Measurements from ENCODE around the gene FAM83E.

Gene FAM83E

DNA sequence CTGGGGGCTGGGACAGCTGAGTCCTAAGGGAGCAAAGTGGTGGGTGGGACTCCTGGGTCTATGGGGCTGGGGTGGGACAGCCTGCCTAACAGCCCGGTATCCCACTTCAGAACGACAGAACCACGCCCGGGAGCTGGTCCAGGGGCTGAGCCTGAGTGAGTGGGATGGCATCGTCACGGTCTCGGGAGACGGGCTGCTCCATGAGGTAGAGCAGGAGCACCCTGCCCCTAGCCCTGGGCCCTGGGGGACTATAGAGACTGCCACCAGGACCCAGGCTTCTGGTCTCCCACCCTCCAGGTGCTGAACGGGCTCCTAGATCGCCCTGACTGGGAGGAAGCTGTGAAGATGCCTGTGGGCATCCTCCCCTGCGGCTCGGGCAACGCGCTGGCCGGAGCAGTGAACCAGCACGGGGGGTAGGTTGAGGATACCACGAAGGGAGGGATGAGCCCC, 13.0 kb upstream of the FAM83E start:
- no peak for DNase-seq

GRCh38 chr19:48627201-48627864, 12.5 kb upstream of the FAM83E start:
- no peak for DNase-seq

- DNase-seq = no peak
Observed at GRCh38 chr19:48625891-48626327, 11.0 kb upstream of the FAM83E start.

GRCh38 chr19:48624791-48625723, 10.2 kb upstream of the FAM83E start:
- no peak for DNase-seq

GRCh38 chr19:48624067-48624594, 9.3 kb upstream of the FAM83E start:
- DNase-seq = peak; percentile 80

DNA sequence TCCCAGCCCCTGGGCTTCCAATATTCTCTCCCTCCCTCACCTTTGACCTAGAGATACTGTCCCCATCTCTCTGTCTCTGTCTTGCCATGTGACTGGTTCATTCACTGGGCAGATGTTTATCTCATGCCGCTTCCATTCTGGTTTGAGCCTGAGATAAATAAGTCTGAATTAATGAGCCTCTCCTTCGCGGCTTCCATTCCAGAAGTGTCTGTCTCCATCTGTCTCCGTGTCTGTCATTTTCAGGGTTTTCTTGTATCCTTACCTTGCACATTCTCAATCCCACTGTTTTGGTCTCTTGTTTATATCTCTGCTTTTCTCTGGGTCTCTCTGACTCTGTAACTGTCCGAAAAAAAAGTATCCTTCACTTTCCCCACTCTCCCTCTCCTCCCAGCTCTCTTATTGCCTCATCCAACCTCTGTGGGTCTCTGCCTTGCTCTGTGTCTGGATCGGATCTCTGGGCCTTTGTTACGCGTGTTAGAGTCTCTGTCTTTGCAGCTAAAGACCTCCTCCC, 8.7 kb upstream of the FAM83E start:
- DNase-seq = no peak

DNA sequence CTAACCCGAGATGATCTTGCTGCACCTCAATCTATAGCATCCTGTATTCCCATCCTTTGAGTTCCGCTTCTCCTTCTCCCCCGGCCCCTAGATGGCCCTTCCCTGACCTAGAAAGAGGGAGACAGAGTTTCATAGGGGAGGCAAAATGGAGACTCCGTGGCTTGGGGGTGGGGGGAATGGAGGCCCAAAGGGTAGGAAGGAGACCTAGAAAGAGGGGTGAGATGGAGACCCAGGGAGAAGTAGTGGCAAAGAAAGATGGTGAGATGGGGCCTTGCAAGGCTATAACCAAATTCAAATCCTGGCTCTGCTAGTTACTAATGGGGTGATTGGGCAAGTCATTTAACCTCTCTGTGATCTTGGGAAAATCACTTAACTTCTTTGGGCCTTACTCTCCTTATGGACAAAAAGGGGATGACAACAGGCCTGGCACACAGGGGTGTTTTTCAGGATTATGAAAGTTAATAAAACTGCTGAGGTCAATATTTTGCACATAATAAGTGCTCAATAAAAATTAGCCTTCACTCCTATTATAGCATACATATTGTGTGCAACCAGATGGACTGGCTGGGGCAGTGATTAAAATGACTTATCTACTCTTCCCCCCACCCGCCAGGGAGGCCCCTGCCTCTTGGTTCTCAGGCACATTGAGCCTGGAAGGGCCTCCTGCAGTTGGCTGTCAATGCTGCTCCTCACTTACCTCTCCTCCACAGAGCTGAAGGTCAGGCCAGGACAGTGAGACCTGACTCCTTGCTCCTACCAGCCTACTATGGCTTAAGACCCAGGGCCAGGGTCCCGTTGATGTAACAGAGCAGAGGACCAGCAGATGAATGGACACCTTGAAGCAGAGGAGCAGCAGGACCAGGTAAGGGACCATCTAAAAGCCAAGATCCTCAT, 5.1 kb upstream of the FAM83E start:
- no peak for DNase-seq

DNA sequence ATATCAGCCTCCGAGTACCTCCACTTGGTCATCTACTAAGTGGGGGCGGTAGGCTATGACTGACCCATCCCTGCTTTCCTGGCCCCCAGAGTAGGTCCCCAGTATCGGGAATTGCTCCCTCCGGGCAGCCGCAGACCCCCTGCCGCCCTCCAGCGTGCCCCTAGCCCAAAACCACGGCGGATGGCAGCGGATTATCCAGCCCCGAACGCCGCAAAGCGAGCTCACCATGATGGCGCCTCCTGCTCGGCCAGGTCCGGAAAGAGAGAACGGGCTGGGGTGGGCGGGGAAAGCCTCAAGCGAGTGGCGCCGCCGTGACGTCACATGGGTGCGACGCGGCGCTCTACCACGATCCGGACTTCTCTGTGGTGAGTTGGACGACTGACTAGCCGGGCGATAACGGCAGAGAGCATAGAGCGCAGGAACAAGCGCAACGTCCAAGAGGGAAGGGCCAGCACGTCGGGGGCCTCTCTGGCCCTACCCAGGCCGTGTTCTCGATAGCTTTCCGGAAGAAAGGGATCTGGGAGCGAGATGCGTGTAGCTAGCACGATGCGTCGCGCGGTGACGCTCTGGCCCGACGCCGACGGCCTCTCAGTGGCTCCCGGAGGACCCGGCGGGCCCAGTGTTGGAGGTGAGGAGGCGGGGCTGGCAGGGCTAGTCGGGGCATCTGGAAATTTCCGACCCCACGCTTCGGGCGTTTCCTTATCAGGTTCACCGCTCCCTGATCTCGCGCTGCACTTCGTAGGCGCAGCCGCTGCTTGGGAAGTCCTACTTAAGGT, 4.2 kb upstream of the FAM83E start, which contains the start of the genes RPL18 and SPHK2:
Gene RPL18 (minus strand): TSS at position 263 of the 776 bp plus-strand sequence. CDS start 35 bp downstream, at position 228.
Gene SPHK2 (plus strand): TSS at position 591 of the 776 bp plus-strand sequence. CDS start 1,009 bp downstream, outside the sequence.
- peak; percentile 97 for DNase-seq

GRCh38 chr19:48618278-48618915, 3.5 kb upstream of the FAM83E start:
- no peak for DNase-seq

GRCh38 chr19:48617146-48617937, 2.5 kb upstream of the FAM83E start:
- no peak for DNase-seq

DNA sequence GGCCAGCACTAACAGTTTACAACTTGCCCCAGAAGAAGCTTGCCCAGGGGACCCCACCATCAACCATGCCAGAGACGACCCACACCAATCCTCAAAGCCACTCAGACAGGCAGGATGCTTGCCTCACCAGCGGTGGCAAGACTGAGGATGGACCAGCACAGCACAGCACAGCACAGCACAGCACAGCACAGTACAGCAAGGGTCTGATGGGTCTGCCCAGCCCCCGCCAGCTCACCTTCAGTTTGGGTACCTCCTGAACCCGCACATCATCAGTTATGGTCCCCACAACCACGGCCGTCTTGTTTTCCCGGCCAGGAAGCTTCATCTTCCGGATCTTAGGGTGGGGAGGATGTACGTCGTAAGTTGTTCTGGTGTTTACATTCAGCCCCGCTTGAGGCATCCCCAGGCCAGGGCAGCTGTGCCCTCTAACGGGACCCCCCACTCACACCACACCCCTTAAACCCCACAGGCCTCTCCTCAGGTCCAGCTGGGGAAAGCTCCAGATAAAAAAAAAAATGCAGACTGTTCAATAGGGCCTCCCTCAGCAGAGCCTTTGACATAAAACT, 1.7 kb upstream of the FAM83E start:
- no peak for DNase-seq

DNA sequence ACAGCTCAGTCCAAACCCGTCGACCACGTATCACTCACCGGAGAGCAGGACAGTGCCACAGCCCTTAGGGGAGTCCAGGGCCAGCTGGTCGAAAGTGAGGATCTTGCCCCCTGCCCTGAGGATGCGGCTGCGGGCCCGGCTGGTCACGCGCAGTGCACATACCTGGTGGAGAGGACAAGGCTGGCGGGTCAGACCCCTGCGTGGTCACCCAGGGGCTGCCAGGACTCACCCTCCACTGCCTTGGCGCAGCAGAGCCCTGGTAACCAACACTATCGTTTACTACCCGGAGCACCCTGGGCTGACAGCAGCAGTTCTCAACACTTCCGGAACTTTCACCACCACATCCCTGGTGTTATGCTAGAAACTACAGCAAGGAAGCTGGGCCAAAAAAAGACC, 1.2 kb upstream of the FAM83E start:
- DNase-seq = no peak

DNA sequence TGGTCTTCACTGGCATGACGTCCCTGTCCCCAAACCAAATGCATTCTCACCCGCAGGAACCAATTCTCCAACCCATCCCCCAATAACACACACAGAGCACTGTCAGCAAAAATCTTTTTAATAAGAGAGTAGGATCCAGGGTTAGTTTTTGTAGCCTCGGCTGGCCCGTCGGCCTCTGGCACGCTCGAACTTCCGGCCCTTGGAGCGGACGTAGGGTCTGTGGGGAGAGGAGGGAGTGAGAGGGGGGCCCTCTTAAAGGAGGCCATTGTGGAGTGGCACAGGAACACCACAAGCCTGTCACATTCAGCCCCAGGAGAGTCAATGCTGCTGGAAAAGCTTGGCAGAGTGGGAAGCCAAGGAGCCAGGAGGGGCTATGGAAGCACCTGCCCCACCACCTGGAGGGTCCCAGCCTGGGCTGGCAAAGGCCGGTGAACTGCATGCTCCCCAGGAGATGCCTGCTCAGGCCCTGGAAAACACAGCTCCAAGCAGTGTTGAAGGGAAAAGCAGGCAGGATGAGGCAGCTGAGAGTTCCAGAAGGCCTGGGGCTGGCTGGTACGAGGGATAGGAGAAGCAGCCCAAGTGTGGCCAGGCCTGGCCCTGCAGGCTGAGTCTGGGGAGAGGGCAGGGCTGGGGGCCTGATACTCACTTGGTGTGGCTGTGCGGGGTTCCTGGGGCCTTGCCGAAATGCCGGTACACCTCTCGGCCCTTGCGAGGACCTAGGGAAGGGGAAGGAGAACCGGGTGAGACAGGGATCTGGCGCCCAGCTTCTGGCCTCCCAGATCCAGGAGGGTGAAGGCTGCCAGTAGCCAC, 560 bp upstream of the FAM83E start:
- DNase-seq = no peak

- no peak for DNase-seq
Observed at GRCh38 chr19:48613852-48614435, 932 bp downstream of the FAM83E start.

GRCh38 chr19:48613024-48613851, 1.6 kb downstream of the FAM83E start:
- DNase-seq = no peak

DNA sequence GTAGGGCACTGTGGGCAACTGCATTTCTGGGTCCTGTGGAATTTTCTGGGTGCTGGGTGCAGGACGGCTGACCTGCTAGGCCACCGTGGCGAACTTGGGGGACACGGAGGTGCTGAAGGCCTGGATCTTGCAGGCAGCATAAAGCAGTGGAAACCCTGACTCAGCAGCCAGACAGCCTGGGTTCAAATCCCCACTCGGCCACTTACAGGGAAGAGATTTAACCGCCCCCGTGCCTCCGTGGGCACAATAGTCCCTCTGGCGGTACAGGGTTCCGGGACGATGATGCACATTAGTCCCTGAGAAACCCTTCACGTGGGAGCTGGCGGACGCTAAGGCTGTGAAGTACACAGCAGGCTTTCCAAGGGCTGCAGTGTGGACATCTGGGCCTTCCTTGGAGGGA, 3.0 kb downstream of the FAM83E start:
- DNase-seq = no peak

GRCh38 chr19:48609571-48610108, 5.2 kb downstream of the FAM83E start:
- DNase-seq = no peak

All from NCI-H187 treated with DMSO at 0.1 percent for 48 hours (cell line).